GM23248 (cell line): ENCODE results near the gene ZNF219. TPM values are rescaled to one million over a fixed set of nuclear protein-coding genes. Genes with fewer than 3 reads are reported as not detected.

Experiments
- DNase-seq: peaks from one replicate; pipeline ENCODE4 v3.0.0-alpha.2; 2015
- H2AFZ ChIP-seq: fragments of 200-600 bp; sonication (generic); 2 replicates; pipeline ENCODE4 v1.6.1; 2016; ENCODE audit warnings: antibody characterized with exemption
- H3F3A ChIP-seq: fragments of 200-600 bp; sonication (generic); 2 replicates; pipeline ENCODE4 v1.6.1; 2016; ENCODE audit warnings: mild to moderate bottlenecking, antibody characterized with exemption, mixed run types; ENCODE audit not compliant: insufficient read depth
- H3K27ac ChIP-seq: fragments of 200-600 bp; sonication (generic); 2 replicates; pipeline ENCODE4 v1.5.1; 2016; ENCODE audit warnings: mild to moderate bottlenecking
- H3K27me3 ChIP-seq: fragments of 200-600 bp; sonication (generic); replicated peaks from 2 replicates; pipeline ENCODE4 v1.6.1; 2016; ENCODE audit warnings: mild to moderate bottlenecking; ENCODE audit not compliant: insufficient read depth
- H3K36me3 ChIP-seq: fragments of 200-600 bp; sonication (generic); 2 replicates; pipeline ENCODE4 v1.6.1; 2016; ENCODE audit warnings: low read depth, mild to moderate bottlenecking
- H3K4me1 ChIP-seq: fragments of 200-600 bp; sonication (generic); 2 replicates; pipeline ENCODE4 v1.6.1; 2016; ENCODE audit warnings: mild to moderate bottlenecking; ENCODE audit not compliant: insufficient read depth
- H3K4me2 ChIP-seq: fragments of 200-600 bp; sonication (generic); one replicate; pipeline ENCODE4 v1.6.1; 2016; ENCODE audit warnings: mild to moderate bottlenecking; ENCODE audit not compliant: unreplicated experiment
- H3K4me3 ChIP-seq: fragments of 200-600 bp; sonication (generic); 2 replicates; pipeline ENCODE4 v1.5.1; 2016; ENCODE audit warnings: mild to moderate bottlenecking
- H3K79me2 ChIP-seq: fragments of 200-600 bp; sonication (generic); 2 replicates; pipeline ENCODE4 v1.6.1; 2016; ENCODE audit warnings: mild to moderate bottlenecking; ENCODE audit not compliant: insufficient read depth
- H3K9ac ChIP-seq: fragments of 200-600 bp; sonication (generic); 2 replicates; pipeline ENCODE4 v1.6.1; 2016; ENCODE audit warnings: mild to moderate bottlenecking
- H3K9me2 ChIP-seq: fragments of 200-600 bp; sonication (generic); 2 replicates; pipeline ENCODE4 v1.6.1; 2016; ENCODE audit warnings: mixed run types, mild to moderate bottlenecking, moderate library complexity; ENCODE audit not compliant: insufficient read depth
- H3K9me3 ChIP-seq: fragments of 200-600 bp; sonication (generic); one replicate; pipeline ENCODE4 v1.6.1; 2017; ENCODE audit warnings: low read depth
- H4K20me1 ChIP-seq: fragments of 200-600 bp; sonication (generic); 2 replicates; pipeline ENCODE4 v1.6.0; 2016; ENCODE audit not compliant: insufficient read depth
- EZH2 ChIP-seq: fragments of 200-600 bp; sonication (generic); IDR thresholded peaks from 2 replicates; pipeline ENCODE4 v1.6.1; 2018; ENCODE audit warnings: antibody characterized with exemption, mild to moderate bottlenecking; ENCODE audit not compliant: insufficient read depth, poor library complexity, severe bottlenecking
- EZH2phosphoT487 ChIP-seq: fragments of 200-600 bp; sonication (generic); IDR thresholded peaks from 2 replicates; pipeline ENCODE4 v1.6.1; 2018; ENCODE audit warnings: antibody characterized with exemption, moderate library complexity, mild to moderate bottlenecking, low read depth; ENCODE audit not compliant: insufficient read depth
- WGBS, 2 experiments: methylation state at CpG; one replicate each; pipeline ENCODE4 v1.1.6; 2015 to 2017; ENCODE audit warnings: low lambda C conversion rate in 2 of 2, low coverage in 1 of 2; ENCODE audit errors: missing lambda C conversion rate in 2 of 2; 5-methylcytosine and 5-hydroxymethylcytosine counted together
- in situ Hi-C: fragments of 300-500 bp; cut with MboI; formaldehyde crosslinking; loops from 2 replicates; pipeline ENCODE4 v1.15.0; 2020
- polyA plus RNA-seq: library from polyadenylated mRNA; unstranded; fragments of >200 nt; fragmentation: Nextera tagmentation; extraction: Ambion mirVana; gene quantifications from 2 replicates; pipeline ENCODE4 v1.2.1, GENCODE V29; 2016
- total RNA-seq: library from RNA; depleted of rRNA; stranded (reverse); fragments of >200 nt; shearing (Covaris generic); gene quantifications from 2 replicates; pipeline ENCODE4 v1.2.3, GENCODE V29; 2014

Gene ZNF219
- total and polyA plus RNA-seq, 2 experiments from 2014 or later, result 1.6 to 15.9 TPM

DNA sequence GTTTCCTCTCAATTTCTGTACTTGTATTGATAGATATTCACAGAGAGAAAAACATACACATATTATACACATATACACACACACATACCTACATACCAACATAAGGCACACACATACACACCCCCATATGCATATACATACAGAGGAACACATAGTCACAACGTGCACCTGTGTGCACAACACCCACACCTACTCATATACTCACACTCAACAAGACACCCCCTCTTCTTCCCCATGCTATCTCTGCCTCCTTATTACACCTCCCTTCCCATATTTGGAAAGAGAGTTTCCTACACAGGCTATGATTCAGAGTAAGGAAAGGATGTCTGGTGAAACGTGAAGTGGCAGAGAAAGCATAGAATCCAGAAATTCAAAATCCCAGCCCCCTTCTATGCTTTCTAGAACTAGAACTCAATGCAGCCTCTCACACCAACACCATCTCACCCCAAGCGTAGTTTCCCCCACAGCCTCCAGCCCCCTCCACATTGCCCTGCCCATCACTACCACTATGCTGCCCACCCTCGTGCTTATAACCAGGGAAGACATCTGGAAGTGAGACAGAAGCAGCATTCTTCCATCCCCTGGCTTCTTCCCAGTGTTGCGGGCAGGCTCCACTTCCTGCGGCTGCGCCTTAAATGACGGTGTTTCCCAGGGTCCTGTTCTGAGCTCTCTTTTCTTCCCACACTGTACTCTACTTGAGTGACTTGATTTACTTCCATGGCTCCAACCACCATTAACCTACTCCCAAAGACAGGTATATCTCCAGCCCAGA lies 38.4 kb downstream of the ZNF219 start:
- in situ Hi-C loops, result no loop called here
- Histone ChIP-seq H3K79me2 (no peaks in the 10 kb centered on the region), H3K9me2 (no peaks in the 10 kb centered on the region), H4K20me1 (no peaks in the 10 kb centered on the region), H3K27me3 (no peaks in the 10 kb centered on the region), H3K4me1 (peaks cover 28% of the 10 kb centered on the region), H3K9me3 (no peaks in the 10 kb centered on the region), H3F3A (peaks cover 10% of the 10 kb centered on the region; the same call in 1 of the 2 replicates), H2AFZ (no peak overlapping the region), H3K9ac (no peak overlapping the region), H3K4me3 (no peak overlapping the region), H3K4me2 (no peak overlapping the region), H3K27ac (no peak overlapping the region), H3K36me3 (no peaks in the 10 kb centered on the region)
- DNase-seq, result peak; percentile 45
- 49 to 52% methylated on average over 8 of the region's 8 CpGs for WGBS, 2 experiments
- no peak for TF ChIP-seq EZH2phosphoT487
- TF ChIP-seq EZH2, result no peak

DNA sequence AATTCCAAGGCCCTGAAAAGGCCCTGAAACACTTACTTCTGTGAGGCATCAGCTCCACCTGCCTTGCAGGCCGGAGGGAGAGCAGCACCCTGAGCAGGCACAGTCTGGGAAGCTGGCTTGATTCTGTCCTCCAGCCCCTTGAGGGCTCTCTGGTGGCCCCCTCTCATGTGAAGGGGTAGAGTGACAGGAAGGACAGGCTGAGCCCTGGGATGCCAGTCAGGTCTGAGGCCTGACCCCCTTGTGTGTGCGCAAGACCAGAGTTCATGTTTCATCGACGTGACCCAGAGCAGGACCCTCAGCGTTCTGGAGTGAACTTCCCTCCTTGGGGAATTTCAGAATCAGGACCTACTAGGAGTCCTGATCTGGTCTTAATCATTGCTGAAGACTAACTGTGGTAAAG lies 39.6 kb downstream of the ZNF219 start:
- Histone ChIP-seq H3K79me2 (no peaks in the 10 kb centered on the region), H3K4me1 (peaks cover 26% of the 10 kb centered on the region), H3K4me2 (no peak overlapping the region), H3K4me3 (no peak overlapping the region), H2AFZ (no peak overlapping the region), H3F3A (peaks cover 9% of the 10 kb centered on the region; the same call in 1 of the 2 replicates), H3K9me3 (no peaks in the 10 kb centered on the region), H3K36me3 (no peaks in the 10 kb centered on the region), H3K27ac (no peak overlapping the region), H3K9me2 (no peaks in the 10 kb centered on the region), H3K9ac (no peak overlapping the region), H3K27me3 (no peaks in the 10 kb centered on the region), H4K20me1 (no peaks in the 10 kb centered on the region)
- in situ Hi-C loops, result no loop called here
- WGBS, 2 experiments, result 89 to 96% methylated on average over 5 of the region's 5 CpGs
- TF ChIP-seq EZH2phosphoT487, result no peak
- no peak for TF ChIP-seq EZH2
- no peak for DNase-seq

DNA sequence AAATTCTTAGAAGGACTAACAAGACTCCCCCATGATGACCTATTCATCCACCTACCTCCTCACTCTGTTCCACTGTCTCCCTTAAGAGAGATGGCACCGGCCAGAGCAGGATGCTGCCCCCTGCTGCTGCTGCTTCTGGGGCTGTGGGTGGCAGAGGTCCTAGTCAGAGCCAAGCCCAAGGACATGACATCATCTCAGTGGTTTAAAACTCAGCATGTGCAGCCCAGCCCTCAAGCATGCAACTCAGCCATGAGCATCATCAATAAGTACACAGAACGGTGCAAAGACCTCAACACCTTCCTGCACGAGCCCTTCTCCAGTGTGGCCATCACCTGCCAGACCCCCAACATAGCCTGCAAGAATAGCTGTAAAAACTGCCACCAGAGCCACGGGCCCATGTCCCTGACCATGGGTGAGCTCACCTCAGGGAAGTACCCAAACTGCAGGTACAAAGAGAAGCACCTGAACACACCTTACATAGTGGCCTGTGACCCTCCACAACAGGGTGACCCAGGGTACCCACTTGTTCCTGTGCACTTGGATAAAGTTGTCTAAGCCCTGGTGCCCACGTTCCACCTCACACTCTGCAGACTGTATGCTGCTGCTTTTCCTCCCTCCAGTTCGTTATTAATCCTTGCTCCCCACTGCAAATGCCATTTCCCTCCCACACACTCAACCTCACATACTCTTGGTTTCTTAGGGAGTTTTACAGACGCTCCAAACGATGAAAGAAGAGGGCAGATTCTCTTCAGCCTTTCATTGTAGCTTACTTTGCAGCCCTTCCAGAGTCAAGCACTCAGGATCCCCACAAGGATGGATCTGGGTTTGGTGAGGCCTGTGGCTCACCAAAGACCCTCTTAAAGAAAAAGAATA lies 40.4 kb downstream of the ZNF219 start, which contains the start of gene RNASE8:
RNASE8 (plus strand) TSS at position 20 of the 873 bp plus-strand sequence; CDS start at position 91, 71 bp downstream.
- in situ Hi-C loops, result no loop called here
- Histone ChIP-seq H3K4me2 (peak within 1 kb of the TSS; percentile 41), H3K27me3 (no peaks in the 10 kb centered on the region), H3K27ac (no peak within 1 kb of the TSS), H3K9me3 (no peaks in the 10 kb centered on the region), H3F3A (0 out of 2 replicates have a peak, but pooled peaks cover under 1% of the 10 kb centered on the region), H3K36me3 (no peaks in the 10 kb centered on the region), H3K4me3 (no peak within 1 kb of the TSS), H3K9me2 (no peaks in the 10 kb centered on the region), H2AFZ (peak within 1 kb of the TSS; percentile 14; the same call in 1 of the 2 replicates), H3K79me2 (no peaks in the 10 kb centered on the region), H3K4me1 (peaks cover 18% of the 10 kb centered on the region), H3K9ac (no peak within 1 kb of the TSS), H4K20me1 (no peaks in the 10 kb centered on the region)
- 75 to 81% methylated on average over 8 of the region's 8 CpGs for WGBS, 2 experiments
- peak; percentile 73 for DNase-seq
- TF ChIP-seq EZH2, result no peak
- no peak for TF ChIP-seq EZH2phosphoT487

DNA sequence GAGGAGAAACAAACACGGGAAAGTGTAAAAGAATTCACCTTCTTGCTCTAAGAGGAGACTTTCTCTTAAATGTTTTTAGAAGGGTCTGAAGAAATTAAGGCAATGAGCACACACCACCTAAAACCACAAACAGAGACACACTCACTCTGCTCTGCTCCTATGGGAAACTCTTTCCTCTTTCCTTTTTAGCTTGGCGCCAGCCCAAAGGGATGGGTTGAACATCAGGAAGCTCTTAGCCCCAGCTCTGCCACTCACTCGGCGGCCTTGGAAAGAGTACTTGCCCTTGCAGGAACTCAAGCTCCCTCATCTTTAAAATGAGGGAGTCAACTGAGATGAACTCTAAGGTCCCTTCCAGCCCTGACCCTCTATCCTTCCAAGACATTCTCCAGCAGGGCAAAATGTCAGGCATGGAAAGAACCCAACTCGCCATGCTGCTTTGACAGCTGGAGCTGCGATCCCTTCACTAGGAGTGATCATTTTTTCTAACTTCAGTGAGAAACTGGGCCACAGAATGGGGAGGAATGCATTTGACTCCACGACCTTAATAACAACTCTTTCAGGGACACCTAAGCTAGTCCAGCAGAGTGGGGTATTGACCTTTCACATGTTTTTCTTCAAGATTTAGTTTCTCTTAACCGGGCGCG lies 41.8 kb downstream of the ZNF219 start:
- no peaks in the 10 kb centered on the region for H3F3A ChIP-seq
- no peaks in the 10 kb centered on the region for H3K79me2 ChIP-seq
- no peak overlapping the region for H3K27ac ChIP-seq
- no peak overlapping the region for H3K4me3 ChIP-seq
- H3K36me3 ChIP-seq, result no peaks in the 10 kb centered on the region
- H3K4me2 ChIP-seq, result peak overlapping the region; percentile 41
- H4K20me1 ChIP-seq, result no peaks in the 10 kb centered on the region
- H3K9ac ChIP-seq, result no peak overlapping the region
- WGBS, 2 experiments, result 59 to 62% methylated on average over 10 of the region's 10 CpGs
- no peaks in the 10 kb centered on the region for H3K9me2 ChIP-seq
- no peaks in the 10 kb centered on the region for H3K27me3 ChIP-seq
- peaks cover 15% of the 10 kb centered on the region; the same call in 1 of the 2 replicates for H3K4me1 ChIP-seq
- TF ChIP-seq EZH2 (no peak), EZH2phosphoT487 (no peak)
- in situ Hi-C loops, result no loop called here
- H2AFZ ChIP-seq, result peak overlapping the region; percentile 14; the same call in 1 of the 2 replicates
- no peaks in the 10 kb centered on the region for H3K9me3 ChIP-seq
- peak; percentile 69 for DNase-seq
